ENCODE results near the gene SLC44A3.

DNA sequence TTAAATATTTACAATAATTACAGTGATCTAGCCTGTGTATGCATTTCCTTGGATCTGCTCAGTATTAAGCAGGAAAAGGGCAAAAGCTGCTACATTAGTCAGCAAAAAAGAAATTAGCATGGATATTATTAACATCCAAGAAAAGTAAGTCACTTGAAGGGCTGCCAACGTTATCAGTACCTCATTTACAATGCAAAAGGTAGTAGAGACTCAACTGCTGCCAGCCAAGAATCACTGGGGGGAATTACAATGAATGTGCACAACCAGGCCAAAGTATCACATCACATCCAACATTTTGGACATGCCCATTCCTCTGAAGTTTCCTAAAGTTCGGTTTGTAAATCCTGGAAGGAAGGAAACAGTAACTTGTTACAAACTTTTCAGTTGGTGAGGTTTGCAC is 104.8 kb downstream of the SLC44A3 start:
- no peak for TF ChIP-seq EP300 (IDR thresholded peaks at IDR 0.05)
- TF ChIP-seq, protein P1, sequence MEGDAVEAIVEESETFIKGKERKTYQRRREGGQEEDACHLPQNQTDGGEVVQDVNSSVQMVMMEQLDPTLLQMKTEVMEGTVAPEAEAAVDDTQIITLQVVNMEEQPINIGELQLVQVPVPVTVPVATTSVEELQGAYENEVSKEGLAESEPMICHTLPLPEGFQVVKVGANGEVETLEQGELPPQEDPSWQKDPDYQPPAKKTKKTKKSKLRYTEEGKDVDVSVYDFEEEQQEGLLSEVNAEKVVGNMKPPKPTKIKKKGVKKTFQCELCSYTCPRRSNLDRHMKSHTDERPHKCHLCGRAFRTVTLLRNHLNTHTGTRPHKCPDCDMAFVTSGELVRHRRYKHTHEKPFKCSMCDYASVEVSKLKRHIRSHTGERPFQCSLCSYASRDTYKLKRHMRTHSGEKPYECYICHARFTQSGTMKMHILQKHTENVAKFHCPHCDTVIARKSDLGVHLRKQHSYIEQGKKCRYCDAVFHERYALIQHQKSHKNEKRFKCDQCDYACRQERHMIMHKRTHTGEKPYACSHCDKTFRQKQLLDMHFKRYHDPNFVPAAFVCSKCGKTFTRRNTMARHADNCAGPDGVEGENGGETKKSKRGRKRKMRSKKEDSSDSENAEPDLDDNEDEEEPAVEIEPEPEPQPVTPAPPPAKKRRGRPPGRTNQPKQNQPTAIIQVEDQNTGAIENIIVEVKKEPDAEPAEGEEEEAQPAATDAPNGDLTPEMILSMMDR (IDR thresholded peaks at IDR 0.05) = no peak
